ENCODE measurements around the gene DDB1.

DDB1 gene

GRCh38 chr11:61293867-61294716 is 38.8 kb downstream of the DDB1 start:
- no peak for DNase-seq

GRCh38 chr11:61292356-61292755 is 40.5 kb downstream of the DDB1 start:
- DNase-seq: no peak

- no peak for DNase-seq
These were observed 41.8 kb downstream of the DDB1 start for GRCh38 chr11:61290905-61291690.

GRCh38 chr11:61287338-61287977 is 45.4 kb downstream of the DDB1 start:
- no peak for DNase-seq

- DNase-seq: no peak
These were observed 49.3 kb downstream of the DDB1 start for GRCh38 chr11:61283613-61284012.

- DNase-seq: peak in 1 of 2 donors; percentile 16
These were observed 51.2 kb downstream of the DDB1 start for GRCh38 chr11:61281581-61282250.

- DNase-seq: no peak
These were observed 51.9 kb downstream of the DDB1 start for GRCh38 chr11:61280883-61281580.

- no peak for DNase-seq
These were observed 52.8 kb downstream of the DDB1 start for GRCh38 chr11:61279934-61280659.

GRCh38 chr11:61278001-61278470 is 54.9 kb downstream of the DDB1 start:
- DNase-seq: no peak

GRCh38 chr11:61277186-61278000 is 55.5 kb downstream of the DDB1 start:
- DNase-seq: no peak

- DNase-seq: no peak
These were observed 57.7 kb downstream of the DDB1 start for GRCh38 chr11:61275191-61275590.

GRCh38 chr11:61274084-61274483 is 58.8 kb downstream of the DDB1 start:
- DNase-seq: no peak

- no peak for DNase-seq
These were observed 59.5 kb downstream of the DDB1 start for GRCh38 chr11:61273178-61274078.

- no peak for DNase-seq
These were observed 60.2 kb downstream of the DDB1 start for GRCh38 chr11:61272731-61273130.

GRCh38 chr11:61270354-61271076 is 62.4 kb downstream of the DDB1 start:
- no peak for DNase-seq

- no peak for DNase-seq
These were observed 64.2 kb downstream of the DDB1 start for GRCh38 chr11:61268588-61269250.

- no peak for DNase-seq
These were observed 65.5 kb downstream of the DDB1 start for GRCh38 chr11:61267437-61267841.

GRCh38 chr11:61266602-61267001 is 66.3 kb downstream of the DDB1 start:
- no peak for DNase-seq
